Activated CD4-positive, CD25-positive, alpha-beta regulatory T cell treated with anti-CD3 and anti-CD28 coated beads, Interleukin-2, amount 50 U/mL, for 72 hours (primary cell): ENCODE measurements around the gene PPM1N.

Experiments
- DNase-seq: peaks from one replicate; pipeline ENCODE4 v3.0.0; 2021

Gene PPM1N

GRCh38 chr19:45471111-45471930 is 26.9 kb upstream of the PPM1N start:
- no peak for DNase-seq

- no peak for DNase-seq
Measured at GRCh38 chr19:45471931-45472562, 26.2 kb upstream of the PPM1N start.

GRCh38 chr19:45472563-45473366 is 25.5 kb upstream of the PPM1N start:
- no peak for DNase-seq

- no peak for DNase-seq
Measured at GRCh38 chr19:45473367-45473681, 24.9 kb upstream of the PPM1N start.

- DNase-seq: no peak
Measured at GRCh38 chr19:45473682-45474605, 24.3 kb upstream of the PPM1N start.

- no peak for DNase-seq
Measured at GRCh38 chr19:45474606-45475521, 23.4 kb upstream of the PPM1N start.

GRCh38 chr19:45475537-45476291 is 22.5 kb upstream of the PPM1N start:
- no peak for DNase-seq

- DNase-seq: no peak
Measured at GRCh38 chr19:45476304-45476703, 21.9 kb upstream of the PPM1N start.

- no peak for DNase-seq
Measured at GRCh38 chr19:45477186-45477585, 21.1 kb upstream of the PPM1N start.

- no peak for DNase-seq
Measured at GRCh38 chr19:45477713-45478453, 20.4 kb upstream of the PPM1N start.

GRCh38 chr19:45478454-45479238 is 19.6 kb upstream of the PPM1N start:
- peak; percentile 94 for DNase-seq

GRCh38 chr19:45483033-45483432 is 15.2 kb upstream of the PPM1N start:
- DNase-seq: no peak

- DNase-seq: no peak
Measured at GRCh38 chr19:45484273-45484945, 13.8 kb upstream of the PPM1N start.

GRCh38 chr19:45485305-45486077 is 12.8 kb upstream of the PPM1N start:
- peak; percentile 98 for DNase-seq

GRCh38 chr19:45488708-45489107 is 9.5 kb upstream of the PPM1N start:
- DNase-seq: no peak

GRCh38 chr19:45489216-45489855 is 8.9 kb upstream of the PPM1N start:
- DNase-seq: no peak

GRCh38 chr19:45492137-45492626 is 6.1 kb upstream of the PPM1N start:
- no peak for DNase-seq
